GM12872 (cell line): Measurements from ENCODE around the gene MYO5B.

ENCODE experiments used
- TF ChIP-seq, protein P1 (sequence below): IDR thresholded peaks from 3 replicates; pipeline ENCODE4 v1.5.1; 2011; ENCODE audit warnings: low read depth, mild to moderate bottlenecking, low read length, moderate library complexity; ENCODE audit not compliant: insufficient read depth

The MYO5B gene

DNA sequence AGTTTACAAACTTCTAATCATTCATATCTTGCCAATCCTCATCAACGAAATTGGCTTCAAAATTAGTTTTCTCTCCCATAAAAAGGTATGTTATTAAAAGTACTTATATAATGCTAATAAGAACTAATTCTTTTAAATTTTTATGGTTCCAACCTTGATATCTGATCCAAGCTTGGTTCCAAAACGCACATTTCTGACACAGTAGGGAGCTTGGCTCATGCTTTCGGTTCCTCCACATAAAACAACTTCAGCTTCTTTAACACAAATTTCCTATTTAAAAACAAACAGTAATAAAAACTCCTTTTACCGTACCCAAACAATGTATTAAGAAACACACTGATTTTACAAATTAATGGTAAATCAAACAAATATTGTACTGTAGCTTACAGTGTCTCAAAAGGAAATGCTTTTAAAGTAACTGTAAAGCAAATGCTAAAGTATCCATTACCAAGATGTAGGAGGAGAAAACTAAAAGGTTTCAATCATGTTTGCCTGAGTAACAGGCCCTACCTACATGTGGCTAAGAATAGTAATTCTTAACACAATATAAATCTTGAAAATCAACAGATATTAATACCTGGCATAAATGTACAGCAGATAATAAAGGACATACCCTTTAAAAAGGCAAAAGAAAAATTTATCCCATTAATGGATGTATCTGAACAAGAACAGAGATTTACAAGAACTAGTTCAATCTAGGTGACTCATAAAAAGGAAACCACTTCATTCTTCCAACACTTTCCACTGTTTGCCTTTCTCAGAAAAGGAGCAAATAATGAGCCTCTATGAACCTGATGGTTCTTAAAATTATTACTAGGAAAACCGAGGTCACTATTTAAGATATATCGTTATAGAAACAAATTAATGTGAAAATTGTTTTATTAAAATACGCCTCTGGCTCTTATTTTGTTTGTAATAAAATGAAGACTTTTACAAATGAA, 399.1 kb downstream of the MYO5B start:
- TF ChIP-seq, protein P1, sequence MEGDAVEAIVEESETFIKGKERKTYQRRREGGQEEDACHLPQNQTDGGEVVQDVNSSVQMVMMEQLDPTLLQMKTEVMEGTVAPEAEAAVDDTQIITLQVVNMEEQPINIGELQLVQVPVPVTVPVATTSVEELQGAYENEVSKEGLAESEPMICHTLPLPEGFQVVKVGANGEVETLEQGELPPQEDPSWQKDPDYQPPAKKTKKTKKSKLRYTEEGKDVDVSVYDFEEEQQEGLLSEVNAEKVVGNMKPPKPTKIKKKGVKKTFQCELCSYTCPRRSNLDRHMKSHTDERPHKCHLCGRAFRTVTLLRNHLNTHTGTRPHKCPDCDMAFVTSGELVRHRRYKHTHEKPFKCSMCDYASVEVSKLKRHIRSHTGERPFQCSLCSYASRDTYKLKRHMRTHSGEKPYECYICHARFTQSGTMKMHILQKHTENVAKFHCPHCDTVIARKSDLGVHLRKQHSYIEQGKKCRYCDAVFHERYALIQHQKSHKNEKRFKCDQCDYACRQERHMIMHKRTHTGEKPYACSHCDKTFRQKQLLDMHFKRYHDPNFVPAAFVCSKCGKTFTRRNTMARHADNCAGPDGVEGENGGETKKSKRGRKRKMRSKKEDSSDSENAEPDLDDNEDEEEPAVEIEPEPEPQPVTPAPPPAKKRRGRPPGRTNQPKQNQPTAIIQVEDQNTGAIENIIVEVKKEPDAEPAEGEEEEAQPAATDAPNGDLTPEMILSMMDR, result no peak

DNA sequence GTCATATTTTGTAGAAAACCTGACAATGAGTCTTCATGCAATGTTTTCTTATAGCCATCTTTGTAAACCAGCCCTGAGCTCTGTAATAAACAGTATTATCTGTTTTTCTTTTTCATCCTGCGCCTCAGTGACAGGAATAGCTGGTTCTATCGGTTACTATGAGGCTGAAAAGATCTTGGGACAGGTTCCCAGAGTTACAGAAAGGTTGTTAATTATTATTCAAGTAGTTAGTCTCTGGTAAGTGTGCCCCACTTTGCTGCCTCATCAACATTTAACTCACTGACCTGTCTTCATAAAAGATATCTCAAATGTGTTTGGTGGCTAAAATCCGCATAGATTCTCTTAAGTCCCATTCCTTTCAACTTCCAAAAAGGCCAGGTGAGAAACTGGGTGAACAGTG, 400.2 kb downstream of the MYO5B start:
- TF ChIP-seq, protein P1, result no peak

DNA sequence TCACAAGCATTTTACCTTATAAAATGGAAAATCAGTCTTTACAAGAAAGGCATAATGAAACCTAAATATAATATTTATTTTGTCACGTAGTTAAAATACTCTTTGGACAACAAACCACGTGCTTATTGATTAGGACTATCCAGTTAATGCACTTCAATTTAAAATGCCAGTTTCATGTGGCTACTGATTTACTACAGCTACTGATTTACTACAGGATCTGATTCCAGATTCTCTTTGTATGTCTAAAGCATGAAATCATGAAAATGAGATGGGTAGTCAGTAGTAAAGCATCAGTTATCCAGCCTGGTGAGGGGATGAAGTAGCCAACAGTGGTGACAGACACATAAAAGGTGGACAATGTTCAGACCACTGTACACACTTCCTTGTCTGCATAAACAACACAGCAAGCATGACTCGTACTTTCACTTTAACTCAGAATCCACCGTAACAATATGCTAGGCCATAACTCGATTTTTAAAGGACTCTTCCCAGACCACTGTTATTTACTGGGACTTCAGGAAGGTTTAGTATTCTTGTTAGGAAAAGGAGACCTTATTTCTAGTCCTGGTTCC, 406.5 kb downstream of the MYO5B start:
- TF ChIP-seq, protein P1, result no peak

DNA sequence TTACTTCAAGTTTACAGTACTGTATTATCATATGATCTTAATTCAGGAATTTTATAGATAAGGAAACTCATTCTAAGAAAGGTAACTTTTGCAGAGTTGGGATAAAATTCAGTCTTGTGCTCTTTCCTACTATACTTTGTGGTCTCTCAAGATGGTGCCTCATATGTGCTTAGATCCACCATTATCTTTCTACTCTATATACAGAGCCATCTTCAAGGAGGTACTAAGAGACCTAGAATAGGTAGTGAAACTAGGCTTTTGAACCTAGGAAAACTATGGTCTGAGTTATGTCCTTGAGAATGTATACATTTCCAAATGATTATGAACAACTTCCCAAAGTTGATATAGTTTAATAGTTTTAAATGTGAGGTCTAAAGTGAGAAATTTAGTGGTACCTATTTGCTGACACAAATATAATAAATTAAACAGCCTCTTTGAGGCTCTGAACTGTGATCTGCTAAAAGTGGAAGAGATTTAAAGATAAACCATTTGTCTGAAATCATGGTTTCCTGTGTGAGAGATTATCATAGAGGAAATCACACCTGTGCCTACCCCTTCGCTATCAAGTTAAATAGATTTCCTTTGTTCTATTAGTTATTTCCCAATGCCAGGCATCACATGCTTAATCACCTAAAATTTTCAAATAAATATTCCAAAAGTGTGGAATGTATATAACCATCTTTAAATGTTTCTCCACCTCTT, 408.8 kb downstream of the MYO5B start:
- TF ChIP-seq, protein P1, result no peak

DNA sequence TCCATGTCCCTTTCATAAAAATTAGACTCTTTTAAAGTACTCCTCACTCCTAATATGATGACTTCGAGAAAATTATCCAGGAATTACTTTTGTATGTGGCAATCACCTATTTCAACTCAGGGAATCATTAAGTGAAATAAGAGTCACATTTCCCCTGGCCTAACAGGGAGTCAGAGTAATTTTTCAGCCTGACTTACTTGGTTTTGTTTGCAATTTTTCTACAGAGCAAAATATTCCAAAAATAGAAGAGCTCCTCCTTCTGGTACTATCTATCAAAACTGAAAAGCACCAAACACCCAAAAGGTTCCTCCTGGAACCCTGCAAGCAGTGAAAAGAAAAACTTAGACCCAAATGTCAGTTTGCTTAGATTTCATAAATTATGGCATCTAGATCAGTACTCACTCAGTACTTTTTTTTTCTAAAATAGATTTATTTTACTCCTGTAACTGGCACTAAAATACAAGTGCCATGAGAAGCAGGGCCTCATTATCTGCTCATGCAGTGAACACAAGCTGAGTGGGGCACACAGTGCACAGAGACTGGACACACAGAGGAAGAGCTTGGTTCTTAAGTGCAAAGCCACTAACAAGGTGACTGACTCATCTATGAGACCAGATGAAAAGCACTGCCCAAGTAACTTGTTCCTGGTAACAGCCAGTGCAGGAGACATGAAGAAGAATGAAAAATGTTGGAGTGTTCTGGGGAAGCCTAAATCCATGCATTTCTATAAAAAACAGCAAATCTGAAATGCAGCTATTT, 410.3 kb downstream of the MYO5B start:
- TF ChIP-seq, protein P1, result no peak

DNA sequence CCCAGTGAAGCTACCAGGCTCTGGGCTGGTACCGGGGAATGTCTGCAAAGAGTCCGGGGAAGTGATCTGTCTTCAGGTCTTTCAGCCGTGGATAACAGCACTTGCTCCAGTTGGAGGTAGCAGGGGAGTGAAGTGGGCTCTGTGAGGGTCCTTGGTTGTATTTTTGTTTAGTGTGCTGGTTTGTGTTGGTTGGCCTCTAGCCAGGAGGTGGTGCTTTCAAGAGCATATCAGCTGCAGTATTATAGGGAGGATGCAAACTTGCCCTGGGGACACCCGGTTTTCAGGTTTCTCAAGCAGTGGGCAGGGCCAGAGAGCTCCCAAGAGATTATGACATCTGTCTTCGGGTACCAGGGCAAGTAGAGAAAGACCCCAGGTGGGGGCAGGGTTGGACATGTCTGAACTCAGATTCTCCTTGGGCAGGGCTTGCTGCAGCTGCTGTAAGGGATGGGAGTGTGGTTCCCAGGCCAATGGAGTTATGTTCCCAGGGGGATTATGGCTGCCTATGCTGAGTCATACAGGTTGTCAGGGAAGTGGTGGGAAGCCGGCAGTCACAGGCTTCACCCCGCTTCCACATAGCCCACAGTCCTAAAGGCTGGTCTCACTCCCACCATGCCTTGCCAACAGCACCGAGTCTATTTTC, 416.0 kb downstream of the MYO5B start:
- TF ChIP-seq, protein P1, result no peak
